Hepatocyte (in vitro differentiated cells): ENCODE data around the gene TMEM258. TPM values are rescaled to one million over a fixed set of nuclear protein-coding genes. Genes with fewer than 3 reads are reported as not detected.

Experiments used
- DNase-seq: peaks from one replicate; pipeline ENCODE4 v3.0.0-alpha.2; 2016; ENCODE audit warnings: low spot score
- H2AFZ ChIP-seq: fragments of 200-600 bp; sonication (generic); 2 replicates; pipeline ENCODE4 v1.6.0; 2016; ENCODE audit warnings: antibody characterized with exemption, mild to moderate bottlenecking
- H3K27ac ChIP-seq: fragments of 200-600 bp; sonication (generic); 2 replicates; pipeline ENCODE4 v1.5.1; 2016; ENCODE audit warnings: mild to moderate bottlenecking
- H3K27me3 ChIP-seq: fragments of 200-600 bp; sonication (generic); 2 replicates; pipeline ENCODE4 v1.6.1; 2016
- H3K36me3 ChIP-seq: fragments of 200-600 bp; sonication (generic); replicated peaks from 2 replicates; pipeline ENCODE4 v1.5.1; 2016; ENCODE audit warnings: low read depth; ENCODE audit not compliant: insufficient read depth
- H3K4me1 ChIP-seq: fragments of 200-600 bp; sonication (generic); 2 replicates; pipeline ENCODE4 v1.5.1; 2016; ENCODE audit warnings: mild to moderate bottlenecking, moderate library complexity; ENCODE audit not compliant: insufficient read depth
- H3K4me2 ChIP-seq: fragments of 200-600 bp; sonication (generic); 2 replicates; pipeline ENCODE4 v1.6.0; 2016
- H3K4me3 ChIP-seq: fragments of 200-600 bp; sonication (generic); 2 replicates; pipeline ENCODE4 v1.5.1; 2016; ENCODE audit warnings: mild to moderate bottlenecking
- H3K79me2 ChIP-seq: fragments of 200-600 bp; sonication (generic); 2 replicates; pipeline ENCODE4 v1.6.0; 2017; ENCODE audit warnings: mild to moderate bottlenecking
- H3K9me2 ChIP-seq: fragments of 200-600 bp; sonication (generic); replicated peaks from 2 replicates; pipeline ENCODE4 v1.6.0; 2017; ENCODE audit warnings: mild to moderate bottlenecking; ENCODE audit not compliant: insufficient read depth
- H3K9me3 ChIP-seq: fragments of 200-600 bp; sonication (generic); 2 replicates; pipeline ENCODE4 v1.5.1; 2016; ENCODE audit warnings: low read depth, mild to moderate bottlenecking
- H4K20me1 ChIP-seq: fragments of 200-600 bp; sonication (generic); 2 replicates; pipeline ENCODE4 v1.6.0; 2016; ENCODE audit warnings: mild to moderate bottlenecking; ENCODE audit not compliant: insufficient read depth, poor library complexity, severe bottlenecking
- EZH2 ChIP-seq: fragments of 200-600 bp; sonication (generic); IDR thresholded peaks from 2 replicates; pipeline ENCODE4 v1.6.1; 2016; ENCODE audit warnings: antibody characterized with exemption, mild to moderate bottlenecking, borderline replicate concordance
- EZH2phosphoT487 ChIP-seq: fragments of 200-600 bp; sonication (generic); IDR thresholded peaks from one replicate; pipeline ENCODE4 v1.6.1; 2018; ENCODE audit warnings: antibody characterized with exemption, mild to moderate bottlenecking, low read depth, moderate library complexity; ENCODE audit not compliant: unreplicated experiment, severe bottlenecking
- WGBS: methylation state at CpG from one replicate; pipeline ENCODE4 v1.1.6; 2016; ENCODE audit warnings: low lambda C conversion rate; ENCODE audit errors: missing lambda C conversion rate; 5-methylcytosine and 5-hydroxymethylcytosine counted together
- polyA plus RNA-seq: library from polyadenylated mRNA; unstranded; fragments of >200 nt; fragmentation: Nextera tagmentation; extraction: Ambion mirVana; gene quantifications from 2 replicates; pipeline ENCODE4 v1.2.1, GENCODE V29; 2016
- total RNA-seq: library from RNA; depleted of rRNA; stranded (reverse); fragments of >200 nt; gene quantifications from 2 replicates; pipeline ENCODE4 v1.2.3, GENCODE V29; 2014
- TF ChIP-seq, protein P1 (sequence below): fragments of 200-600 bp; sonication (generic); IDR thresholded peaks from 2 replicates; pipeline ENCODE4 v1.5.1; 2016; ENCODE audit warnings: antibody characterized with exemption, mild to moderate bottlenecking; ENCODE audit not compliant: poor library complexity

The TMEM258 gene
- total and polyA plus RNA-seq, 2 experiments from 2014 or later, result 64.7 to 253 TPM

DNA sequence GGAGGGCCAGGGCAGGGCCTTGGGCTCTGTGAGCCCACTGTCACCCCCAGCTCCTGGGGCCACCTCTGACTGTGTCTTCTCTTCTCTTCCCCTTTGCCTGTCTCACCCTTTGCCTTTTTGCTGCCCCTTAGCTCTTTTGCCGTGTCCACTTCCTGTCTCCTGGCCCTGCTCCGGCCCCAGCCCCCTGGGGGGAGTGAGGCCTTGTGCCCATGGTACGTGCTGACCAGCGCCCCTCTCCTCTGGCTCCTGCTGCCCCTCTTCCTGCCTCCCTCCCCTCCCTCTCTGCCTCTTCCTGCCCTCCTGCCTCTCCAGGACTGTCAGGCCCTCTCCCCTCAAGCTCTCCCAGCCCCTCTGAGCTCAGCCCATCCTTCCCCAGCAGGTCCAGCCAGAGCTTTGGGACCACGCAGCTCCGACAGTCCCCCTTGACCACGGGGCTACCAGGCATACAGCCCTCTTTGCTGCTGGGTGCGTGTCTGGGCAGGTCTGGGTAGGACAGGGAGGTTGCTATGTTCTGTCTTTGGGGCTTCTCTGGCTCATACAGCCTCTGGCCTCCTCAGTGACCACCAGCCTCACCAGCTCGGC lies 11.7 kb downstream of the TMEM258 start:
- Histone ChIP-seq H3K4me1 (no peaks in the 10 kb centered on the region), H3K9me2 (no peaks in the 10 kb centered on the region), H3K36me3 (no peaks in the 10 kb centered on the region), H3K79me2 (no peaks in the 10 kb centered on the region), H2AFZ (no peak overlapping the region), H3K9me3 (no peaks in the 10 kb centered on the region), H3K27ac (no peak overlapping the region), H3K27me3 (no peaks in the 10 kb centered on the region), H4K20me1 (no peaks in the 10 kb centered on the region), H3K4me2 (no peak overlapping the region), H3K4me3 (no peak overlapping the region)
- DNase-seq, result no peak
- TF ChIP-seq EZH2, result no peak
- TF ChIP-seq, protein P1, sequence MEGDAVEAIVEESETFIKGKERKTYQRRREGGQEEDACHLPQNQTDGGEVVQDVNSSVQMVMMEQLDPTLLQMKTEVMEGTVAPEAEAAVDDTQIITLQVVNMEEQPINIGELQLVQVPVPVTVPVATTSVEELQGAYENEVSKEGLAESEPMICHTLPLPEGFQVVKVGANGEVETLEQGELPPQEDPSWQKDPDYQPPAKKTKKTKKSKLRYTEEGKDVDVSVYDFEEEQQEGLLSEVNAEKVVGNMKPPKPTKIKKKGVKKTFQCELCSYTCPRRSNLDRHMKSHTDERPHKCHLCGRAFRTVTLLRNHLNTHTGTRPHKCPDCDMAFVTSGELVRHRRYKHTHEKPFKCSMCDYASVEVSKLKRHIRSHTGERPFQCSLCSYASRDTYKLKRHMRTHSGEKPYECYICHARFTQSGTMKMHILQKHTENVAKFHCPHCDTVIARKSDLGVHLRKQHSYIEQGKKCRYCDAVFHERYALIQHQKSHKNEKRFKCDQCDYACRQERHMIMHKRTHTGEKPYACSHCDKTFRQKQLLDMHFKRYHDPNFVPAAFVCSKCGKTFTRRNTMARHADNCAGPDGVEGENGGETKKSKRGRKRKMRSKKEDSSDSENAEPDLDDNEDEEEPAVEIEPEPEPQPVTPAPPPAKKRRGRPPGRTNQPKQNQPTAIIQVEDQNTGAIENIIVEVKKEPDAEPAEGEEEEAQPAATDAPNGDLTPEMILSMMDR, result no peak
- no peak for TF ChIP-seq EZH2phosphoT487
- WGBS, result 97% methylated on average over 6 of the region's 9 CpGs

GRCh38 chr11:61779666-61780525 lies 12.5 kb downstream of the TMEM258 start:
- WGBS, result 91% methylated on average over 14 of the region's 14 CpGs
- H3K36me3 ChIP-seq, result no peaks in the 10 kb centered on the region
- H3K9me2 ChIP-seq, result no peaks in the 10 kb centered on the region

DNA sequence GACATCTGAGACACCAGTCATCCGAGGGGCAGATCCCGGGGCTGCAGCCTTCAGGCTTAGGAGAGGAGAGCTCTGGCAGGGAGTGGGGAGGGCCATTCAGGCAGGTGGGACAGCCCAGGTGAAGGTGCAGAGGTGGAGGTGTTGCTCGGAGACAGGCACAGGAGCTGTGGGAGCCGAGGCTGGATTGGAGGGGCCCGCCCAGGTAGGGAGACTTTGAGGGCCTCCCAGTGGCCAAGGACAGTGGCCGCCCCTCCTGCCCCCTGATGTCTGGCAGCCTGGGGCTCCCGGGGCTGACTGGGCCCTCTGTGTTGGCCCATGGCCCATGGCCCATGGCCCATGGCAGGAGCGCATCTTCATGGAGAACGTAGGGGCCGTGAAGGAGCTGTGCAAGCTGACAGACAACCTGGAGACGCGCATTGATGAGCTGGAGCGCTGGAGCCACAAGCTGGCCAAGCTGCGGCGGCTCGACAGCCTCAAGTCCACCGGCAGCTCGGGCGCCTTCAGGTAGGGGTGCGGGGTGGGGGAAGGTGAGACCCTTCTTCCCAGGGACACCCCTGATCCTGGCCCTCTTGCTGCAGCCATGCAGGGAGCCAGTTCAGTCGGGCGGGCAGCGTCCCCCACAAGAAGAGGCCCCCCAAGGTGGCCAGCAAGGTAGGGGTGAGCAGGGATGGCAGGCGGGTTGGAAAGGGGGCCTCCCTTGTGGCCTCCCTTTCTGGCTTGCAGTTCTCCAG lies 13.3 kb downstream of the TMEM258 start:
- H3K79me2 ChIP-seq, result no peaks in the 10 kb centered on the region
- H4K20me1 ChIP-seq, result no peaks in the 10 kb centered on the region
- no peak overlapping the region for H3K27ac ChIP-seq
- H3K4me3 ChIP-seq, result no peak overlapping the region
- TF ChIP-seq EZH2 (no peak), EZH2phosphoT487 (no peak)
- TF ChIP-seq, protein P1, result no peak
- H3K27me3 ChIP-seq, result no peaks in the 10 kb centered on the region
- DNase-seq, result no peak
- no peak overlapping the region for H2AFZ ChIP-seq
- WGBS, result 92% methylated on average over 23 of the region's 24 CpGs
- no peaks in the 10 kb centered on the region for H3K9me3 ChIP-seq
- no peak overlapping the region for H3K4me2 ChIP-seq
- H3K36me3 ChIP-seq, result no peaks in the 10 kb centered on the region
- no peaks in the 10 kb centered on the region for H3K9me2 ChIP-seq
- H3K4me1 ChIP-seq, result no peaks in the 10 kb centered on the region

More at GRCh38 chr11:61779666-61780525, 12.5 kb downstream of the TMEM258 start:
- H3K4me3 ChIP-seq, result no peak overlapping the region
- no peak overlapping the region for H3K4me2 ChIP-seq
- no peaks in the 10 kb centered on the region for H4K20me1 ChIP-seq
- no peak overlapping the region for H3K27ac ChIP-seq
- no peaks in the 10 kb centered on the region for H3K27me3 ChIP-seq
- H3K9me3 ChIP-seq, result no peaks in the 10 kb centered on the region
- DNase-seq, result no peak
- no peaks in the 10 kb centered on the region for H3K79me2 ChIP-seq
- H2AFZ ChIP-seq, result no peak overlapping the region
- TF ChIP-seq EZH2phosphoT487 (no peak), EZH2 (no peak)
- TF ChIP-seq, protein P1, result no peak
- H3K4me1 ChIP-seq, result no peaks in the 10 kb centered on the region
